Hepatocyte (in vitro differentiated cells): Measurements from ENCODE around the gene PGC. TPM values are rescaled to one million over a fixed set of nuclear protein-coding genes. Genes with fewer than 3 reads are reported as not detected.

ENCODE experiments used
- DNase-seq: peaks from one replicate; pipeline ENCODE4 v3.0.0-alpha.2; 2016; ENCODE audit warnings: low spot score
- H2AFZ ChIP-seq: fragments of 200-600 bp; sonication (generic); 2 replicates; pipeline ENCODE4 v1.6.0; 2016; ENCODE audit warnings: antibody characterized with exemption, mild to moderate bottlenecking
- H3K27ac ChIP-seq: fragments of 200-600 bp; sonication (generic); 2 replicates; pipeline ENCODE4 v1.5.1; 2016; ENCODE audit warnings: mild to moderate bottlenecking
- H3K27me3 ChIP-seq: fragments of 200-600 bp; sonication (generic); 2 replicates; pipeline ENCODE4 v1.6.1; 2016
- H3K36me3 ChIP-seq: fragments of 200-600 bp; sonication (generic); replicated peaks from 2 replicates; pipeline ENCODE4 v1.5.1; 2016; ENCODE audit warnings: low read depth; ENCODE audit not compliant: insufficient read depth
- H3K4me1 ChIP-seq: fragments of 200-600 bp; sonication (generic); 2 replicates; pipeline ENCODE4 v1.5.1; 2016; ENCODE audit warnings: mild to moderate bottlenecking, moderate library complexity; ENCODE audit not compliant: insufficient read depth
- H3K4me2 ChIP-seq: fragments of 200-600 bp; sonication (generic); 2 replicates; pipeline ENCODE4 v1.6.0; 2016
- H3K4me3 ChIP-seq: fragments of 200-600 bp; sonication (generic); 2 replicates; pipeline ENCODE4 v1.5.1; 2016; ENCODE audit warnings: mild to moderate bottlenecking
- H3K79me2 ChIP-seq: fragments of 200-600 bp; sonication (generic); 2 replicates; pipeline ENCODE4 v1.6.0; 2017; ENCODE audit warnings: mild to moderate bottlenecking
- H3K9me2 ChIP-seq: fragments of 200-600 bp; sonication (generic); replicated peaks from 2 replicates; pipeline ENCODE4 v1.6.0; 2017; ENCODE audit warnings: mild to moderate bottlenecking; ENCODE audit not compliant: insufficient read depth
- H3K9me3 ChIP-seq: fragments of 200-600 bp; sonication (generic); 2 replicates; pipeline ENCODE4 v1.5.1; 2016; ENCODE audit warnings: low read depth, mild to moderate bottlenecking
- H4K20me1 ChIP-seq: fragments of 200-600 bp; sonication (generic); 2 replicates; pipeline ENCODE4 v1.6.0; 2016; ENCODE audit warnings: mild to moderate bottlenecking; ENCODE audit not compliant: insufficient read depth, poor library complexity, severe bottlenecking
- EZH2 ChIP-seq: fragments of 200-600 bp; sonication (generic); IDR thresholded peaks from 2 replicates; pipeline ENCODE4 v1.6.1; 2016; ENCODE audit warnings: antibody characterized with exemption, mild to moderate bottlenecking, borderline replicate concordance
- EZH2phosphoT487 ChIP-seq: fragments of 200-600 bp; sonication (generic); IDR thresholded peaks from one replicate; pipeline ENCODE4 v1.6.1; 2018; ENCODE audit warnings: antibody characterized with exemption, mild to moderate bottlenecking, low read depth, moderate library complexity; ENCODE audit not compliant: unreplicated experiment, severe bottlenecking
- WGBS: methylation state at CpG from one replicate; pipeline ENCODE4 v1.1.6; 2016; ENCODE audit warnings: low lambda C conversion rate; ENCODE audit errors: missing lambda C conversion rate; 5-methylcytosine and 5-hydroxymethylcytosine counted together
- polyA plus RNA-seq: library from polyadenylated mRNA; unstranded; fragments of >200 nt; fragmentation: Nextera tagmentation; extraction: Ambion mirVana; gene quantifications from 2 replicates; pipeline ENCODE4 v1.2.1, GENCODE V29; 2016
- total RNA-seq: library from RNA; depleted of rRNA; stranded (reverse); fragments of >200 nt; gene quantifications from 2 replicates; pipeline ENCODE4 v1.2.3, GENCODE V29; 2014
- TF ChIP-seq, protein P1 (sequence below): fragments of 200-600 bp; sonication (generic); IDR thresholded peaks from 2 replicates; pipeline ENCODE4 v1.5.1; 2016; ENCODE audit warnings: antibody characterized with exemption, mild to moderate bottlenecking; ENCODE audit not compliant: poor library complexity

Gene PGC
- total and polyA plus RNA-seq, 2 experiments from 2014 or later = 109 to 114 TPM

DNA sequence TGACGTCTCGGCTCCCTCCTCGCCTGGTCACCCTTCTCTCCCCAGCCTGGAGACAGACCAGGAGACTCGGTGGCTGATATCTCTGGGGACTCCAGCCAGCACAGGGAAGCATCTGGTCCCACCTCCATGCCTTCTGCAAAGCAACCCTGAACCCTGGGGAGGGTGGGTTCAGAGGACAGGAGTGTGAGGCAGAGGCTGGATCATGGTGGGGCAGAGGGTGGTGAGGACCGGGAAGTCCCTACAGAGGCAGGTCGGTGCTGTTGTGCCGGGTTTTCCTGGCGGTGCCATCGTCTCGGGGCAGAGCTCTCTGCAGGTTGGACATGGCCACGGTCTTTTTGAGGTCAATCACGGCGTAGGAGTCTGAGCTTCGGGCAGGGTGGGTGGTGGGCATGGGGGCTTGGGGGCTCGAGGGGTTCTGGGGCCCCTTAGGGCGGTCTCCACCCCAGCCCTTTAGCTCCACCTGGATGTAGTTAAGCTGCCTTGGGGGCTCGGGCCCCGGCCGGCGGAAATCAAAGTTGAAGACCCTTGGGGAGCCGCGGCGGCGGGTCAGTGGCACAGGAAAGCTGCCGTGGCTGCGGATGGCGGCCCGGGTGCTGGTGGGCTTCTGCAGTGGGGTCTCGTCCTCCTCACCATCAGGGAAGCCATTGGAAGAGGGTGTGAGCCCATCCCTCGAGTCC is 23.3 kb upstream of the PGC start:
- Histone ChIP-seq H3K4me3 (no peak overlapping the region), H3K9me3 (no peaks in the 10 kb centered on the region), H3K4me1 (peaks cover 27% of the 10 kb centered on the region), H3K79me2 (no peaks in the 10 kb centered on the region), H3K36me3 (no peaks in the 10 kb centered on the region), H2AFZ (no peak overlapping the region), H3K9me2 (no peaks in the 10 kb centered on the region), H3K27ac (no peak overlapping the region), H4K20me1 (no peaks in the 10 kb centered on the region), H3K27me3 (no peaks in the 10 kb centered on the region), H3K4me2 (no peak overlapping the region)
- TF ChIP-seq EZH2 (no peak), EZH2phosphoT487 (no peak)
- TF ChIP-seq, protein P1, sequence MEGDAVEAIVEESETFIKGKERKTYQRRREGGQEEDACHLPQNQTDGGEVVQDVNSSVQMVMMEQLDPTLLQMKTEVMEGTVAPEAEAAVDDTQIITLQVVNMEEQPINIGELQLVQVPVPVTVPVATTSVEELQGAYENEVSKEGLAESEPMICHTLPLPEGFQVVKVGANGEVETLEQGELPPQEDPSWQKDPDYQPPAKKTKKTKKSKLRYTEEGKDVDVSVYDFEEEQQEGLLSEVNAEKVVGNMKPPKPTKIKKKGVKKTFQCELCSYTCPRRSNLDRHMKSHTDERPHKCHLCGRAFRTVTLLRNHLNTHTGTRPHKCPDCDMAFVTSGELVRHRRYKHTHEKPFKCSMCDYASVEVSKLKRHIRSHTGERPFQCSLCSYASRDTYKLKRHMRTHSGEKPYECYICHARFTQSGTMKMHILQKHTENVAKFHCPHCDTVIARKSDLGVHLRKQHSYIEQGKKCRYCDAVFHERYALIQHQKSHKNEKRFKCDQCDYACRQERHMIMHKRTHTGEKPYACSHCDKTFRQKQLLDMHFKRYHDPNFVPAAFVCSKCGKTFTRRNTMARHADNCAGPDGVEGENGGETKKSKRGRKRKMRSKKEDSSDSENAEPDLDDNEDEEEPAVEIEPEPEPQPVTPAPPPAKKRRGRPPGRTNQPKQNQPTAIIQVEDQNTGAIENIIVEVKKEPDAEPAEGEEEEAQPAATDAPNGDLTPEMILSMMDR = no peak
- DNase-seq = no peak
- 97% methylated on average over 25 of the region's 30 CpGs for WGBS

DNA sequence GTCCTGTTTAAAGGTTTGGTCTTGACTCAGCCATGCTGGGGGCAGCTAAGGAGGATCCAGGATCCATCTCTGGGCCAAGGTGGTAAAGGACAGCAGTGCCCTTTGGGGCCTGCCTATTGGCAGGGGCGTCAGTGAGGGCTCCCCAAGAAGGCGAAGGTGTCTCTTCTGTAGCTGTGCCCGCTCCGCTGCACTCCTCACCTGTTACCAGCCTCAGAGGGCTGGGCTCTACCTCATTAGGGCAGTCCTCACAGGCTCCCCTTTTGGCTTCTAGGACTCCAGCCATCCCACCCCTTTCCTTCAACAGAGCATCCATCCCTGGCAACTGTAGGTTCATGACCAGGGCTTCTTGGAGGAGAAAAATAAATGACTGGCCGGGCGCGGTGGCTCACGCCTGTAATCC is 22.2 kb upstream of the PGC start:
- no peak for DNase-seq
- no peak overlapping the region for H3K4me2 ChIP-seq
- no peaks in the 10 kb centered on the region for H3K9me3 ChIP-seq
- H2AFZ ChIP-seq = no peak overlapping the region
- no peak overlapping the region for H3K4me3 ChIP-seq
- no peaks in the 10 kb centered on the region for H3K79me2 ChIP-seq
- no peaks in the 10 kb centered on the region for H4K20me1 ChIP-seq
- no peak for TF ChIP-seq EZH2phosphoT487
- TF ChIP-seq EZH2 = no peak
- TF ChIP-seq, protein P1 = no peak
- no peaks in the 10 kb centered on the region for H3K9me2 ChIP-seq
- H3K4me1 ChIP-seq = peaks cover 27% of the 10 kb centered on the region
- no peaks in the 10 kb centered on the region for H3K27me3 ChIP-seq
- no peaks in the 10 kb centered on the region for H3K36me3 ChIP-seq
- WGBS = 96% methylated on average over 8 of the region's 8 CpGs
- H3K27ac ChIP-seq = peak overlapping the region; percentile 91

DNA sequence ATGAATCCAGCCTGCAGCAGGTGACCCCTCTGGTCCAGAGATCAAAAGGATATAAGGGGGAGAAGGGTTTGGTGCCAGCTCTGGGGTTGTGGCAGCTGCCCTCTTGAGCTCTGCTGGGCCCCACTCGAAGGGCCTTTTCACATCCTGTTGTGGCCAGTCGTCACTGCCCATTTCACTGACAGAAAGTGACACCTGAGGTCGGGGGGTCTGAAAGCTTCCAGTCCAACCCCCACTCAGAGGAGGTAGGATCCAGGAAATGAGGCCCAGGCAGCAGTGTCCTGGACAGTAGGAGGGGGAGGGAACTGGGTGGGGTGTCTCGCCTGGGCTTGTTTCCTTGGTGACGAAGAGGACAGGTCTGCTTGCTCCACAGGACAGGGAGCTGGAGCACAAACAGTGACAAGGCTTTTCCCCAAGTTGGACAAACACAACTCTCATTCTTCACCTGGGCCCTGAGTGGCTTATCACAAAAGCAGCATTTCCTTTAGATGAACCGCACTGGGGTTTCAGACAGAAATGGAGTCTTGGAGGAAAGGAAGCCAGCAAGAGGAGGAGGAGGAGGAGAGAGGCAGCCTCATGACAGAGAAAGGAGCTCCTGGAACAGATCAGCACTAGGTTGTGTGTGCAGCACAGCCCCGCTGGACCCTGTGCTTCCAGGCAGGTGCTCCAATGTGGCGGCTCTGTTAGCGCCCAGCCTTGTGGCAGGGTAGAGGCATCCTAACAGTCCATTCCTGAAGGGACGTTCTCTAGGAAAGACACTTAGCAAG is 21.5 kb upstream of the PGC start:
- Histone ChIP-seq H3K27me3 (no peaks in the 10 kb centered on the region), H3K36me3 (no peaks in the 10 kb centered on the region), H2AFZ (no peak overlapping the region), H3K4me2 (peak overlapping the region; percentile 50), H3K9me2 (no peaks in the 10 kb centered on the region), H3K4me1 (peaks cover 27% of the 10 kb centered on the region), H3K27ac (peak overlapping the region; percentile 91), H3K9me3 (no peaks in the 10 kb centered on the region), H4K20me1 (no peaks in the 10 kb centered on the region), H3K4me3 (no peak overlapping the region), H3K79me2 (no peaks in the 10 kb centered on the region)
- WGBS = 64% methylated on average over 10 of the region's 10 CpGs
- TF ChIP-seq EZH2phosphoT487 (no peak), EZH2 (no peak)
- TF ChIP-seq, protein P1 = no peak
- DNase-seq = peak; percentile 78
